ENCODE measurements around the gene GTF2F1. TPM values are rescaled to one million over a fixed set of nuclear protein-coding genes. Genes with fewer than 3 reads are reported as not detected.

GTF2F1 gene
- total RNA-seq, 4 donors from 2014 or later: 29.5 to 50.9 (median 45.1) TPM

- Histone ChIP-seq H3K4me1 (no peaks in the 10 kb centered on the region), H3K27me3 (no peaks in the 10 kb centered on the region), H3K4me3 (no peak overlapping the region), H3K9me3 (no peaks in the 10 kb centered on the region), H3K27ac (no peak overlapping the region), H3K36me3 (no peaks in the 10 kb centered on the region)
- no peak for DNase-seq (ENCODE audit: low spot score in 2 of 2)
- TF ChIP-seq CTCF (IDR thresholded peaks at IDR 0.05) (no peak), EP300 (IDR thresholded peaks at IDR 0.05) (no peak), POLR2A (IDR thresholded peaks at IDR 0.05) (no peak)
- 92% methylated on average over 6 of the region's 6 CpGs for WGBS, 2 donors
These were observed 58.3 kb downstream of the GTF2F1 start for GRCh38 chr19:6334490-6335285.

- Histone ChIP-seq H3K4me1 (no peaks in the 10 kb centered on the region), H3K36me3 (no peaks in the 10 kb centered on the region), H3K4me3 (no peak within 1 kb of the TSS), H3K27me3 (no peaks in the 10 kb centered on the region), H3K27ac (no peak within 1 kb of the TSS), H3K9me3 (no peaks in the 10 kb centered on the region)
- no peak for DNase-seq (ENCODE audit: low spot score in 2 of 2)
- TF ChIP-seq POLR2A (IDR thresholded peaks at IDR 0.05) (no peak), CTCF (IDR thresholded peaks at IDR 0.05) (no peak), EP300 (IDR thresholded peaks at IDR 0.05) (no peak)
- WGBS, 2 donors: 67 to 74% methylated on average over 17 of the region's 17 CpGs
These were observed 59.5 kb downstream of the GTF2F1 start, which contains the start of gene ACER1 for GRCh38 chr19:6333439-6333838. Gene ACER1, minus strand, starts transcription at chr19:6333612. Its CDS starts 61 bp downstream, at chr19:6333551.

Small RNAs within 50 kb of the gene (small RNA-seq; reads per million reads assigned to genes)
- gene MIR6790 (not detected), gene MIR6885 (not detected)

Other genes with a start within 250 kb of the GTF2F1 start
- gene MLLT1, start 113.2 kb downstream of the GTF2F1 start, total RNA-seq: 10 to 100 TPM; 15.1 to 42.0 (median 19.9) TPM
- gene ACER1, start 59.6 kb downstream of the GTF2F1 start, total RNA-seq: not detected
- gene CLPP, start 31.6 kb downstream of the GTF2F1 start, total RNA-seq: 10 to 100 TPM; 46.1 to 87.2 (median 67.8) TPM
- gene ALKBH7, start 20.4 kb downstream of the GTF2F1 start, total RNA-seq: 10 to 100 TPM; 54.0 to 77.6 (median 70.4) TPM
- 1 to 10 TPM in 3 of 4 donors, under 1 TPM in 1; under 0.01 to 4.3 (median 2.5) TPM for gene PSPN, start 17.2 kb downstream of the GTF2F1 start, total RNA-seq
- 100 to 1,000 TPM in 3 of 4 donors, 10 to 100 TPM in 1; 79.5 to 147 (median 119) TPM for gene KHSRP, start 31.6 kb upstream of the GTF2F1 start, total RNA-seq
- under 1 TPM in 1 of 4 donors, not detected in 3; 0.63 TPM for gene SLC25A41, start 40.6 kb upstream of the GTF2F1 start, total RNA-seq
- 10 to 100 TPM; 33.2 to 45.6 (median 42.4) TPM for gene SLC25A23, start 66.6 kb upstream of the GTF2F1 start, total RNA-seq
- gene CRB3, start 71.1 kb upstream of the GTF2F1 start, total RNA-seq: not detected
- gene DENND1C, start 88.6 kb upstream of the GTF2F1 start, total RNA-seq: 1 to 10 TPM; 1.1 to 8.1 (median 2.5) TPM
- 10 to 100 TPM; 10.8 to 31.0 (median 22.1) TPM for gene TUBB4A, start 109.1 kb upstream of the GTF2F1 start, total RNA-seq
- gene TNFSF9, start 137.9 kb upstream of the GTF2F1 start, total RNA-seq: 1 to 10 TPM in 2 of 4 donors, under 1 TPM in 1, not detected in 1; 0.66 to 1.3 (median 1.2) TPM
- gene CD70, start 198.0 kb upstream of the GTF2F1 start, total RNA-seq: under 1 TPM in 1 of 4 donors, not detected in 3; 0.87 TPM